Measurements from ENCODE around the gene RPL38.

Gene RPL38

DNA sequence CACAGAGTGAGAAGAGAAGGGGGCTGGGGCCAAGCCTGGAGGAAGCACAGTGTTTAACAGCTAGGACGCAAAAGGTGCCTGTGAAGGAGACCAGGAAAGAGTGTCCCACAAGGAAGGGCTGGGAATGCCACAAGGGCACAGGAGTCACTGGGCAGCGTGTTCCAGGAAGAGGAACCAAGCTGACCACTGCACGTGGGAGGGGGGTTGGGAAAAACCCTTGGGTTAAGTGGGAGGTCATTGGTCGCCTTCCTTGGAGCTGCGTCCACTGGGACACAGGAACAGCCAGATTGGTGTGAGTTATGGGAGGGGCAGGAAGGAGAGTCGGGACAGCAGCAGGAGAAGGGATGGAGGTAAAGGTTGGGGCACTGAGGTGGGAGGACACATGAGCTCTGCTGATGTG, 22.8 kb downstream of the RPL38 start:
- no peak for DNase-seq (ENCODE audit: low read depth in 2 of 2)

GRCh38 chr17:74227271-74228080, 24.0 kb downstream of the RPL38 start:
- no peak for DNase-seq (ENCODE audit: low read depth in 2 of 2)

DNA sequence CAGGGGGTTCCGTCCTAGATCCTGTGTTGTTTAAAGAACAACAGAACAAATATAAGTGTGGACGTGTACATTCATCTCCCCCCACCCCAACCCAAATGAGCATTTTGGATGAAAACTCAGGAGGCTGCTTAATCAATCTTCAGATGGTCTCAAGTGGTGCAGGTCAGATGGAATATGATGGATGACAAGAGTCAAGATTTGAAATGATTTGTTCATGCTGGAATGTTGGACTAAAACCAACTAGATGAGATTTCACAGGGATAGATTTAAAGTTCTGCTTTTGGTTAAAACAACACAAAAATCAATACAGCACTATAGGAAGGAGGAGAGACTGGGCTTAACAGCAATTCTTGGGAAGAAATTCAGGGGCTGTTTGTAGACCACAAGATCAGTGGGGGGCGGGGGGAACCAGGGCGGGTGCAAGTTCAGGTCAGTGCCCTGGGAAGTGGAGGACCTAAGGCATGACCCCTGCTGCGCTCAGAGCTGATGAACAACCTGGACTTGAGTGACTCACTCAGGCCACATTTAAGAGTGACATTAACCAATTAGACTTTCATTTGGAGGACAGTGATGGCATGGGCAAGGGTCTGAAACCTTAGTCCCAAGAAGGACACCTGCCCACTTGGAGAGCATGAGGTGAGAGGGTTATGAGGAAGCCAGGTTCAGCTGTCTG, 25.0 kb downstream of the RPL38 start:
- no peak for DNase-seq (ENCODE audit: low read depth in 2 of 2)

- DNase-seq (ENCODE audit: low read depth in 2 of 2): no peak
Observed at GRCh38 chr17:74230896-74231295, 27.4 kb downstream of the RPL38 start.

- DNase-seq (ENCODE audit: low read depth in 2 of 2): no peak
Observed at GRCh38 chr17:74231928-74232907, 28.7 kb downstream of the RPL38 start.

- no peak for DNase-seq (ENCODE audit: low read depth in 2 of 2)
Observed at GRCh38 chr17:74233937-74234336, 30.5 kb downstream of the RPL38 start.

DNA sequence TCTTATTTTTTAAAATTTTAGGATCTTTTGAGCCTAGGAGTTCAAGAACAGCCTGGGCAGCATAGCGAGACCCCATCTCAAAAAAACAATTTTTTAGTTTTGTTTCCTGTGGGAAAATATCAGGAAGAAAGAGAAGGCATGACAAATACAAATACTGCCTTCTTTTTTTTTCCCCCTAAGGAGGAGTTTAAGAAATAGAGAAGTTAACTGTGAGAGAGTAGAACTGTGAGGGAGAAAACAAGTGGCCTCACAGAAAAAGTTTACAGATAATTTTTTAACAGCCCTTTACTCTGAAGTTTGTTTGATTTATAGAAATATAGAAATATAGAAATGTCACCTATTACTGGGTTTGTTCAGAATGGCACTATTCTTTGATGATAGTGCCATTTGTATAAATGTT, 31.0 kb downstream of the RPL38 start:
- DNase-seq (ENCODE audit: low read depth in 2 of 2): no peak

DNA sequence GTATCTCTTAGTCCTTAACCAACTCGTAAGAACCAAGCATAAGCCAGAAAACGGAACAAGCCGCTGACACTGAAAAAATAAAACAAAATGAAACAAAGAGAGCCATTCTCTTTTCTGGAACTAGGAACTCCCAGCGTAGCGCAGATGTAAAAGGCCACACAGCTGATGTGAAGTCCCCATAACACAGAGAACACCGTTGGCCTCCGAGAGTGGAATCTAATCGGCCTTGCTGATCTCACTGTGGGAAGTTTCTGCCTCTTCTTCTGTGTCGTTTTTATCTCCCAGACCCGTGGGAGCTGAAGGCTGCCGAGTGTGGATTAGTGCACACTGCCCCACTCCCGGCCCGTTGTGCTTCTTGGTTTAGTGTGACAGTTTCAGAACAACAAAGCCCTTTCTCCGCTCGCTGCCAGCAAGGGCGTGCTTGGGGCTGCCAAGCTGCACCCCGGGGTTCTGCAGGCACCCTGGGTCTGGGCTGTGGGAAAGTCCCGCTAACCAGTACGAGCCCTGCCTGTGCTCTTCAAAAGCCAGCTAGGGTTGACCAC, 31.6 kb downstream of the RPL38 start:
- no peak for DNase-seq (ENCODE audit: low read depth in 2 of 2)

GRCh38 chr17:74235911-74236371, 32.5 kb downstream of the RPL38 start:
- DNase-seq (ENCODE audit: low read depth in 2 of 2): no peak

GRCh38 chr17:74237321-74237720, 33.8 kb downstream of the RPL38 start:
- no peak for DNase-seq (ENCODE audit: low read depth in 2 of 2)

DNA sequence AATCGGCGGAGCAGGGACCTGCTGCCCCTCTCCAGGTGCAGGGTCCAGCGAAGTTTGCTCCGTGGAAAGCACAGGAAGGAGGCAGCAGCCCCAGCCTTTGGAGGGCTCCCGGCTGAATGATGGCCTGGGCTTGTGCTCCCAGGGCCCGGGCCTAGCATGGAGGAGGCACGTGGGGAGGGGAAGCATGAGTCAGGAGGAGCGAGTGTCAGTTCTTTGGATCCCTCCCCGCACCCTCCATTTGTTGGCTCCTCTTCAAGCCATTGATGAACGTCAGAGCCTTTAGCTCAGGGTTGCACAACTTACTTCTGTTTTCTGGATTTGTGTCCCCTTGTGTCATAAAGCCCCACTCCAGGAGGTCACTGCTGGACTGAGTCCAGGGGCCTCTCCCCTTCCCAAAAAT, 35.7 kb downstream of the RPL38 start:
- no peak for DNase-seq (ENCODE audit: low read depth in 2 of 2)

- no peak for DNase-seq (ENCODE audit: low read depth in 2 of 2)
Observed at GRCh38 chr17:74240618-74241205, 37.2 kb downstream of the RPL38 start.

GRCh38 chr17:74241431-74241830, 38.0 kb downstream of the RPL38 start:
- no peak for DNase-seq (ENCODE audit: low read depth in 2 of 2)

DNA sequence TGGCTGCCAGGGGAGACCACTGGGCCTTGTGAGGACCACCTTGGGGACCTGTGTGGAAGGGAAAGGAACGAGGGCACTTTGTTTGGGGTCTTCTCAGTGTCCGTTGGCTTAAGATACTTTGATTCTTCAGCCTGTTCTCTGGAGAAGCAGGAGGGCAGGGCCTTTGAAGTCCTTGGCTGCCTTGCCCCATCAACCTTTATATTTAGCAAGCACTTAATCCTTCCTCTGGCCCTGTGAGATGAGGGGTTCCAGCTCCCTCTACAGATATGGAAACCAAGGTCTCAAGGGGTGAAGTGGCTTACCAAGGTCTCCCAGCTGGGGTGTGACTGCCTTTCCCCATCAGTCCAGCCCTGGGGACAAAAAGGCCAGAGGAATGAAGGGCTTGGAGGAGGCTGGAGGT, 38.4 kb downstream of the RPL38 start:
- no peak for DNase-seq (ENCODE audit: low read depth in 2 of 2)

GRCh38 chr17:74243013-74243755, 39.7 kb downstream of the RPL38 start:
- DNase-seq (ENCODE audit: low read depth in 2 of 2): no peak

DNA sequence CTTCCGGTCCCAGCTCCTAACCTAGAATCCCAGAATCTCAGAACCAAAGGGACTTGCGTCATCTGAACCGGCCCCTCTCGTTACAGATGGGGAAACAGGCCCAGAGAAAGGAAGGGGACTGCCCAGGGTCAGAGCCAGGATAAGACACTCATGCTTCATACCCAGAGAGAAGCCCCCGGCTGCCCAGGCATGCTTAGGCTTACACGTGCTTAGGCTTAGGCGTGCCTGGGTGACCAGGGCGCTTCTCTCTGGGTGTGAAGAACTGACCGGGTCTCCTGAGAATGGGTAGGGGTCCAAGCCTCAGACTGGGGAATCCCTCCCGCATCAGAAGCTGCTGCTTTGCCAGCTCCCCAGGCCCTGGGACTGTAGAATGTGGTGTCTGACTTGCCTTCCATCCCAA, 40.6 kb downstream of the RPL38 start:
- no peak for DNase-seq (ENCODE audit: low read depth in 2 of 2)

- DNase-seq (ENCODE audit: low read depth in 2 of 2): no peak
Observed at GRCh38 chr17:74244548-74244947, 41.1 kb downstream of the RPL38 start.

DNA sequence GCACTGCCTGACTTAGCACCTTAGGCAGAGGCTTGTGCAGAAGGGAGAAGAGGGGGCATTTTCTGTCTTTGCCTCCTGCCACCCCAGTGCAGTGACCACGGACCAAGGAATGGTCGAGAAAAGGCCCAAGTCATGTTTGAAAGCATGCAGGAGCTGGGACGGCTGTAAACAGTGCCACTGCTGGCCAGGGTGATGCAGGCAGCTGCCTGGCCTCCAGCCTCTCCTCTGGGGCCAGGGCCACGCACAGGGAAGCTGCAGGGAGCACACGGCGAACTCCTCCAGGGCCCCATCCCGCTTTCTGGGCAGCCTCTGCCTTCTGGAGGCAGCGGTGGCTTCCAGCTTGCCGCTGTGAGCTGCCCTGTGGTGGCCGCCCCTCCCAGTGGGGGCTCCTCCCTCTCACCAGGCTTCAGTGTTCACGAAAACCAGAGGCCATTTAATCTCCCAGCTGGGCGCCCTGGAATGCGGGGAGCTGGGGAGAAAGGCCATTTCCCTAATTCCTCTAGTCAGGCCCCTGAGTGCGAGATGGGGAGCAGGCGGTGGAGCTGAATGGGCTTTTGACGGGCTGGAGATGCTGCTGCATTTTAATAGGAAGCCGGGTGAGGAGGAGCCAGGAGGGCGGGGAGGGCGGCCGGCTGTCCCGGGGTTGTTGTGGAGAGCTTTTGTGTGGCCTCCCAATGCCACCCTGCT, 41.8 kb downstream of the RPL38 start:
- DNase-seq (ENCODE audit: low read depth in 2 of 2): no peak

DNA sequence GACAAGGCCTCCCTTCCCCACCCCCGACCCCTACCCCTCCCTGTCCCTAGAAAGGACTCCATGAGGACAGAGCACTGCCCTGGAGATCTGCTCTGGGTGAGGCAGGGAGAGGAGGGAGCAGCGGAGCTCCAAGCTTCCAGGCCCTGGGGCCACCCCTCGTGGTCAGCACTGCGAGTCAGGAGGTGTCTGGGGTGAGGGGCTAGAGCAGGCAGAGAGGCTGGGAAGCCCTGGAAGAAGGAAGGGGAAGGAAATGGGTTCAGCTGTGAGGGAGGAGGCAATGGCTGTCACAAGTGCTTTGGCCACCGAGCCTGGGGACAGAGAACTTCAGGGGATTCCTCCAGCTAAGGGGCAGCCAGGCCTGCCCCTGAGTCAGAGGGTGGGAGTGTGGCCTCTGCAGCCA, 42.4 kb downstream of the RPL38 start:
- no peak for DNase-seq (ENCODE audit: low read depth in 2 of 2)

GRCh38 chr17:74249590-74250270, 46.3 kb downstream of the RPL38 start:
- no peak for DNase-seq (ENCODE audit: low read depth in 2 of 2)

All from stimulated activated CD8-positive, alpha-beta memory T cell treated with anti-CD3 and anti-CD28 coated beads, Interleukin-7, amount 100 ng/mL, for 1 hour (primary cell).